Lower leg skin (tissue), 3 donors: ENCODE measurements around the gene IL23A.
"Not testable (repeated sequence)": the region's sequence is repeated elsewhere in the genome, so short reads cannot be mapped to it uniquely, and the experiment has no call there.

Experiments
- CTCF ChIP-seq, 3 donors: fragments of 450-650 bp; IDR thresholded peaks; one replicate each; pipeline ENCODE4 v1.5.1; 2016; ENCODE audit warnings: antibody characterized with exemption in 3 of 3, mild to moderate bottlenecking in 3 of 3, moderate library complexity in 2 of 3
- POLR2A ChIP-seq, 2 donors: fragments of 450-650 bp; IDR thresholded peaks; one replicate each; pipeline ENCODE4 v1.6.1; 2016 to 2017; ENCODE audit warnings: antibody characterized with exemption in 2 of 2, mild to moderate bottlenecking in 1 of 2, moderate library complexity in 1 of 2

GRCh38 chr12:56335527-56335926 lies 3.2 kb upstream of the IL23A start:
- TF ChIP-seq CTCF, POLR2A (IDR thresholded peaks at IDR 0.05): not testable (repeated sequence)
